HepG2 (cell line): ENCODE measurements around the gene STRN4. TPM values are rescaled to one million over a fixed set of nuclear protein-coding genes. Genes with fewer than 3 reads are reported as not detected.

ENCODE experiments used
- DZIP1 ChIP-seq: sonication (generic); formaldehyde crosslinking; IDR thresholded peaks from 2 replicates; pipeline ENCODE4 v1.5.0; 2020; ENCODE audit warnings: mild to moderate bottlenecking, missing genetic modification reagents
- E2F1 ChIP-seq: sonication (generic); formaldehyde crosslinking; IDR thresholded peaks from 2 replicates; pipeline ENCODE4 v1.5.0; 2020; ENCODE audit warnings: missing genetic modification reagents
- KMT2B ChIP-seq: IDR thresholded peaks from 2 replicates; pipeline ENCODE4 v1.6.1; 2016; ENCODE audit warnings: missing genetic modification reagents, missing compliant biosample characterization
- MEIS2 ChIP-seq: sonication (generic); formaldehyde crosslinking; IDR thresholded peaks from 2 replicates; pipeline ENCODE4 v1.9.0; 2021; ENCODE audit warnings: mild to moderate bottlenecking, missing genetic modification reagents
- MNT ChIP-seq: fragments of 450-650 bp; IDR thresholded peaks from 2 replicates; pipeline ENCODE4 v1.6.1; 2016
- ZNF274 ChIP-seq: sonication (generic); formaldehyde crosslinking; IDR thresholded peaks from 2 replicates; pipeline ENCODE4 v1.5.1; 2020; ENCODE audit warnings: mild to moderate bottlenecking, missing genetic modification reagents
- ZNF3 ChIP-seq: IDR thresholded peaks from 2 replicates; pipeline ENCODE4 v1.7.0; 2017; ENCODE audit warnings: inconsistent platforms
- polyA plus RNA-seq, 8 experiments: library from polyadenylated mRNA; depleted of rRNA in 3 of 8; stranded (reverse) in 7 of 8; unstranded in 1 of 8; fragments of >200 nt; fragmentation: Illumina TruSeq in 4 of 8; extraction: Trizol in 4 of 8; gene quantifications; 2 replicates each; pipeline versions ENCODE4 v1.2.1 to v1.2.3, GENCODE V29; 2011 to 2016; ENCODE audit warnings: low read depth in 4 of 8, missing spikeins in 1 of 8, mixed read lengths in 1 of 8; ENCODE audit not compliant: insufficient read depth in 1 of 8
- total RNA-seq, 5 experiments: library from RNA; depleted of rRNA; stranded (reverse); fragments of >200 nt; fragmentation: Illumina TruSeq; extraction: Trizol; gene quantifications; 2 replicates each; pipeline ENCODE4 v1.2.3, GENCODE V29; 2016; ENCODE audit warnings: low read depth in 1 of 5
- TF ChIP-seq, protein P1 (sequence below): sonication (generic); formaldehyde crosslinking; IDR thresholded peaks from 2 replicates; pipeline ENCODE4 v1.8.0; 2022; ENCODE audit warnings: mild to moderate bottlenecking, missing genetic modification reagents; ENCODE audit not compliant: insufficient replicate concordance
- TF ChIP-seq, protein P2 (sequence below): sonication (generic); formaldehyde crosslinking; IDR thresholded peaks from 2 replicates; pipeline ENCODE4 v1.5.0; 2020; ENCODE audit warnings: mild to moderate bottlenecking, missing genetic modification reagents, borderline replicate concordance
- TF ChIP-seq, protein P3 (sequence below): sonication (generic); formaldehyde crosslinking; IDR thresholded peaks from 2 replicates; pipeline ENCODE4 v1.4.0; 2020; ENCODE audit warnings: mild to moderate bottlenecking, missing genetic modification reagents
- TF ChIP-seq, protein P4 (sequence below): sonication (generic); formaldehyde crosslinking; IDR thresholded peaks from 2 replicates; pipeline ENCODE4 v1.8.1; 2023; ENCODE audit warnings: mild to moderate bottlenecking, missing genetic modification reagents
- TF ChIP-seq, protein P5 (sequence below): sonication (generic); formaldehyde crosslinking; IDR thresholded peaks from 2 replicates; pipeline ENCODE4 v1.4.0; 2020; ENCODE audit warnings: missing genetic modification reagents

Gene STRN4
- total and polyA plus RNA-seq, 2 of the 13 experiments (the other 11 are each of a cell fraction or from before 2014, with no cell fraction given), result 43.1 to 57.3 TPM

- TF ChIP-seq, protein P1, sequence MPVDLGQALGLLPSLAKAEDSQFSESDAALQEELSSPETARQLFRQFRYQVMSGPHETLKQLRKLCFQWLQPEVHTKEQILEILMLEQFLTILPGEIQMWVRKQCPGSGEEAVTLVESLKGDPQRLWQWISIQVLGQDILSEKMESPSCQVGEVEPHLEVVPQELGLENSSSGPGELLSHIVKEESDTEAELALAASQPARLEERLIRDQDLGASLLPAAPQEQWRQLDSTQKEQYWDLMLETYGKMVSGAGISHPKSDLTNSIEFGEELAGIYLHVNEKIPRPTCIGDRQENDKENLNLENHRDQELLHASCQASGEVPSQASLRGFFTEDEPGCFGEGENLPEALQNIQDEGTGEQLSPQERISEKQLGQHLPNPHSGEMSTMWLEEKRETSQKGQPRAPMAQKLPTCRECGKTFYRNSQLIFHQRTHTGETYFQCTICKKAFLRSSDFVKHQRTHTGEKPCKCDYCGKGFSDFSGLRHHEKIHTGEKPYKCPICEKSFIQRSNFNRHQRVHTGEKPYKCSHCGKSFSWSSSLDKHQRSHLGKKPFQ (CRISPR knock-in tag), result peak; percentile 84
- TF ChIP-seq, protein P2, sequence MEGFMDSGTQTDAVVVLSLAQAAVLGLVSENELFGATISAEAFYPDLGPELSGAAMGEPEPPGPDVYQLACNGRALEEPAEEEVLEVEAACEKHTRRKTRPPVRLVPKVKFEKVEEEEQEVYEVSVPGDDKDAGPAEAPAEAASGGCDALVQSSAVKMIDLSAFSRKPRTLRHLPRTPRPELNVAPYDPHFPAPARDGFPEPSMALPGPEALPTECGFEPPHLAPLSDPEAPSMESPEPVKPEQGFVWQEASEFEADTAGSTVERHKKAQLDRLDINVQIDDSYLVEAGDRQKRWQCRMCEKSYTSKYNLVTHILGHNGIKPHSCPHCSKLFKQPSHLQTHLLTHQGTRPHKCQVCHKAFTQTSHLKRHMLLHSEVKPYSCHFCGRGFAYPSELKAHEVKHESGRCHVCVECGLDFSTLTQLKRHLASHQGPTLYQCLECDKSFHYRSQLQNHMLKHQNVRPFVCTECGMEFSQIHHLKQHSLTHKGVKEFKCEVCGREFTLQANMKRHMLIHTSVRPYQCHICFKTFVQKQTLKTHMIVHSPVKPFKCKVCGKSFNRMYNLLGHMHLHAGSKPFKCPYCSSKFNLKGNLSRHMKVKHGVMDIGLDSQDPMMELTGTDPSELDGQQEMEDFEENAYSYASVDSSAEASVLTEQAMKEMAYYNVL (CRISPR knock-in tag), result no peak; the same call in 1 of the 2 replicates
- no peak for TF ChIP-seq ZNF3 (CRISPR knock-in tag)
- peak; percentile 71 for TF ChIP-seq E2F1 (CRISPR knock-in tag)
- TF ChIP-seq ZNF274 (CRISPR knock-in tag), result peak; percentile 66; the same call in 1 of the 2 replicates
- no peak for TF ChIP-seq DZIP1 (CRISPR knock-in tag)
- TF ChIP-seq KMT2B (CRISPR knock-in tag), result 0 out of 2 replicates have a peak, but pooled peaks have one; percentile 54
- TF ChIP-seq MEIS2 (CRISPR knock-in tag), result 0 out of 2 replicates have a peak, but pooled peaks have one; percentile 56
- peak; percentile 71 for TF ChIP-seq MNT
- TF ChIP-seq, protein P3, sequence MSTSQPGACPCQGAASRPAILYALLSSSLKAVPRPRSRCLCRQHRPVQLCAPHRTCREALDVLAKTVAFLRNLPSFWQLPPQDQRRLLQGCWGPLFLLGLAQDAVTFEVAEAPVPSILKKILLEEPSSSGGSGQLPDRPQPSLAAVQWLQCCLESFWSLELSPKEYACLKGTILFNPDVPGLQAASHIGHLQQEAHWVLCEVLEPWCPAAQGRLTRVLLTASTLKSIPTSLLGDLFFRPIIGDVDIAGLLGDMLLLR (CRISPR knock-in tag), result no peak; the same call in 1 of the 2 replicates
- TF ChIP-seq, protein P4, sequence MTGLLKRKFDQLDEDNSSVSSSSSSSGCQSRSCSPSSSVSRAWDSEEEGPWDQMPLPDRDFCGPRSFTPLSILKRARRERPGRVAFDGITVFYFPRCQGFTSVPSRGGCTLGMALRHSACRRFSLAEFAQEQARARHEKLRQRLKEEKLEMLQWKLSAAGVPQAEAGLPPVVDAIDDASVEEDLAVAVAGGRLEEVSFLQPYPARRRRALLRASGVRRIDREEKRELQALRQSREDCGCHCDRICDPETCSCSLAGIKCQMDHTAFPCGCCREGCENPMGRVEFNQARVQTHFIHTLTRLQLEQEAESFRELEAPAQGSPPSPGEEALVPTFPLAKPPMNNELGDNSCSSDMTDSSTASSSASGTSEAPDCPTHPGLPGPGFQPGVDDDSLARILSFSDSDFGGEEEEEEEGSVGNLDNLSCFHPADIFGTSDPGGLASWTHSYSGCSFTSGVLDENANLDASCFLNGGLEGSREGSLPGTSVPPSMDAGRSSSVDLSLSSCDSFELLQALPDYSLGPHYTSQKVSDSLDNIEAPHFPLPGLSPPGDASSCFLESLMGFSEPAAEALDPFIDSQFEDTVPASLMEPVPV, result no peak; the same call in 1 of the 2 replicates
- TF ChIP-seq, protein P5, sequence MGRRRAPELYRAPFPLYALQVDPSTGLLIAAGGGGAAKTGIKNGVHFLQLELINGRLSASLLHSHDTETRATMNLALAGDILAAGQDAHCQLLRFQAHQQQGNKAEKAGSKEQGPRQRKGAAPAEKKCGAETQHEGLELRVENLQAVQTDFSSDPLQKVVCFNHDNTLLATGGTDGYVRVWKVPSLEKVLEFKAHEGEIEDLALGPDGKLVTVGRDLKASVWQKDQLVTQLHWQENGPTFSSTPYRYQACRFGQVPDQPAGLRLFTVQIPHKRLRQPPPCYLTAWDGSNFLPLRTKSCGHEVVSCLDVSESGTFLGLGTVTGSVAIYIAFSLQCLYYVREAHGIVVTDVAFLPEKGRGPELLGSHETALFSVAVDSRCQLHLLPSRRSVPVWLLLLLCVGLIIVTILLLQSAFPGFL (CRISPR knock-in tag), result no peak
These were observed 42.2 kb upstream of the STRN4 start, which contains the start of gene SLC1A5 (continued) for GRCh38 chr19:46788262-46788967.
